Natural killer cell (primary cell): ENCODE measurements around the gene CAMTA1. TPM values are rescaled to one million over a fixed set of nuclear protein-coding genes. Genes with fewer than 3 reads are reported as not detected.

Experiments used
- ATAC-seq, 3 donors: fragments of 150-1000 bp in 2 of 3; fragments of 200-7000 bp in 1 of 3; cut with Tn5 transposase; 1 replicate in 1 of 3; 2 replicates in 2 of 3; pipeline ENCODE4 v1.10.0; 2021; ENCODE audit warnings: mild to moderate bottlenecking in 2 of 3, moderate library complexity in 2 of 3
- DNase-seq, 2 donors: peaks; one replicate each; pipeline versions ENCODE4 v3.0.0 to v3.0.0-alpha.2; 2013 to 2021; ENCODE audit warnings: mixed read lengths in 1 of 2
- H3K27ac ChIP-seq: one replicate; pipeline ENCODE4 v1.5.1; 2013; ENCODE audit warnings: mild to moderate bottlenecking, low read length
- H3K27me3 ChIP-seq: one replicate; pipeline ENCODE4 v1.6.1; 2013; ENCODE audit warnings: low read length; ENCODE audit not compliant: control insufficient read depth, insufficient read depth
- H3K36me3 ChIP-seq: one replicate; pipeline ENCODE4 v1.6.1; 2013; ENCODE audit warnings: low read length; ENCODE audit not compliant: control insufficient read depth, insufficient read depth
- H3K4me1 ChIP-seq: one replicate; pipeline ENCODE4 v1.6.1; 2013; ENCODE audit warnings: low read length; ENCODE audit not compliant: control insufficient read depth, insufficient read depth
- H3K4me3 ChIP-seq: one replicate; pipeline ENCODE4 v1.5.1; 2013; ENCODE audit warnings: low read length
- H3K9me3 ChIP-seq: one replicate; pipeline ENCODE4 v1.6.1; 2013; ENCODE audit warnings: low read length; ENCODE audit not compliant: control insufficient read depth, insufficient read depth
- H3K27ac Mint-ChIP-seq, 2 donors: one replicate each; pipeline ENCODE4 v1.8.0; 2022; ENCODE audit warnings: mild to moderate bottlenecking in 2 of 2, mixed read lengths in 2 of 2, moderate library complexity in 1 of 2
- H3K27me3 Mint-ChIP-seq, 2 donors: one replicate each; pipeline ENCODE4 v1.8.0; 2022; ENCODE audit warnings: low read depth in 2 of 2, mixed read lengths in 2 of 2
- H3K36me3 Mint-ChIP-seq: one replicate; pipeline ENCODE4 v1.8.0; 2022; ENCODE audit warnings: mixed read lengths
- H3K4me1 Mint-ChIP-seq, 2 donors: one replicate each; pipeline ENCODE4 v1.8.0; 2022; ENCODE audit warnings: mixed read lengths in 2 of 2
- H3K4me3 Mint-ChIP-seq: one replicate; pipeline ENCODE4 v1.8.0; 2022; ENCODE audit warnings: mild to moderate bottlenecking, moderate library complexity, mixed read lengths
- H3K9me3 Mint-ChIP-seq, 2 donors: one replicate each; pipeline ENCODE4 v1.8.0; 2022; ENCODE audit warnings: mixed read lengths in 2 of 2
- WGBS: methylation state at CpG from one replicate; pipeline ENCODE4 v1.1.7; 2013; ENCODE audit warnings: missing lambda C conversion rate; ENCODE audit not compliant: insufficient coverage; 5-methylcytosine and 5-hydroxymethylcytosine counted together
- intact Hi-C: fragments of 100-400 bp; cut with micrococcal nuclease; formaldehyde crosslinking; loops from one replicate; pipeline ENCODE4 v1.14.2; 2022
- total RNA-seq, 4 donors: library from RNA; stranded (reverse); fragments of 120-200 nt in 1 of 4; gene quantifications; one replicate each; pipeline versions ENCODE4 v1.2.3 to v1.2.4, GENCODE V29; 2013 to 2022
- TF ChIP-seq, protein P1 (sequence below): fragments of 200-600 bp; IDR thresholded peaks from one replicate; pipeline ENCODE4 v1.8.0; 2022; ENCODE audit warnings: antibody characterized with exemption

The CAMTA1 gene
- total RNA-seq, 3 donors from 2014 or later (not counting 1 experiment from before 2014, with no cell fraction given) = 40.6 to 53.3 (median 44.9) TPM

DNA sequence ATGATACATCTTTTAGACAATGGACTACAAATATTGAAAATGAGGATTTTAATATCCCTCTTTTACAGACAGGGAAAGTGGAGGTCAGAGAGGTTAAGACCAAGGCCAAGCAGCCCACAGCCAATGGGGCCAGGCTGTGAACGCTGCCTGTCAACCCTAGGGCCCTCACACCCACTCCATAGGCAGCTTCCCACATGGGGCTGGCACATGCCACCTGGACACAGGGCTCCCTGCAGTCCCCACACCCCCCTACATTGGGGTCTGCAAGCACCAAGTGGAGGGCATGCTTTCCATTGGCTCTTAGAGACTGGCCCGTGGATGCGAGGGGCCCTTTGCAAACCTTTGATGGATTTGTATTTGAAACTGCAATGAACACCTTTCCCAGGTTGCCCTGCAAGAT lies 637.3 kb downstream of the CAMTA1 start:
- intact Hi-C loops = no loop called here
- WGBS = 90% methylated on average over 3 of the region's 3 CpGs

DNA sequence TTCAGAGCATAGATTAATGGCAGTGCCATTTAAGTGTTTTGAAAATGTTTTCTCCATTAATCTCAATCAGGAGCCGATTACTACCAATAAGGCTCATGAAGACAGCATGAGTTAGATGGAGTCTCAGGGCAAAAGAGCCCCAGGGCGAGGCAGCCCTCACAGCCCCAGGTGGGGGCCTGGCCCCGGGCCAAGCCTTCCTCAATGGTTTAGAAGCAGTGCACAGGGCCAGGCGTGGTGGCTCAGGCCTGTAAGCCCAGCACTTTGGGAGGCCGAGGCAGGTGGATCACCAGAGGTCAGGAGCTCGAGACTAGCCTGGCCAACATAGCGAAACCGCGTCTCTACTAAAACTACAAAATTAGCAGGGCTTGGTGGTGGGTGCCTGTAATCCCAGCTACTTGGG lies 637.7 kb downstream of the CAMTA1 start:
- no peak for ATAC-seq
- H3K27me3 Mint-ChIP-seq = peaks cover 4 to 8% of the 10 kb centered on the region in 2 donors
- peaks cover 0 to under 1% of the 10 kb centered on the region in 2 donors for H3K9me3 Mint-ChIP-seq
- WGBS = 77% methylated on average over 9 of the region's 9 CpGs
- TF ChIP-seq, protein P1, sequence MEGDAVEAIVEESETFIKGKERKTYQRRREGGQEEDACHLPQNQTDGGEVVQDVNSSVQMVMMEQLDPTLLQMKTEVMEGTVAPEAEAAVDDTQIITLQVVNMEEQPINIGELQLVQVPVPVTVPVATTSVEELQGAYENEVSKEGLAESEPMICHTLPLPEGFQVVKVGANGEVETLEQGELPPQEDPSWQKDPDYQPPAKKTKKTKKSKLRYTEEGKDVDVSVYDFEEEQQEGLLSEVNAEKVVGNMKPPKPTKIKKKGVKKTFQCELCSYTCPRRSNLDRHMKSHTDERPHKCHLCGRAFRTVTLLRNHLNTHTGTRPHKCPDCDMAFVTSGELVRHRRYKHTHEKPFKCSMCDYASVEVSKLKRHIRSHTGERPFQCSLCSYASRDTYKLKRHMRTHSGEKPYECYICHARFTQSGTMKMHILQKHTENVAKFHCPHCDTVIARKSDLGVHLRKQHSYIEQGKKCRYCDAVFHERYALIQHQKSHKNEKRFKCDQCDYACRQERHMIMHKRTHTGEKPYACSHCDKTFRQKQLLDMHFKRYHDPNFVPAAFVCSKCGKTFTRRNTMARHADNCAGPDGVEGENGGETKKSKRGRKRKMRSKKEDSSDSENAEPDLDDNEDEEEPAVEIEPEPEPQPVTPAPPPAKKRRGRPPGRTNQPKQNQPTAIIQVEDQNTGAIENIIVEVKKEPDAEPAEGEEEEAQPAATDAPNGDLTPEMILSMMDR = no peak
- no peak for DNase-seq
- no peaks in the 10 kb centered on the region for H3K36me3 Mint-ChIP-seq
- no peak overlapping the region for H3K27ac Mint-ChIP-seq
- no peaks in the 10 kb centered on the region for H3K9me3 ChIP-seq
- no peaks in the 10 kb centered on the region for H3K36me3 ChIP-seq
- intact Hi-C loops = no loop called here
- no peak overlapping the region for H3K4me3 Mint-ChIP-seq
- H3K4me1 Mint-ChIP-seq = no peaks in the 10 kb centered on the region
- no peak overlapping the region for H3K4me3 ChIP-seq
- no peaks in the 10 kb centered on the region for H3K27me3 ChIP-seq
- H3K4me1 ChIP-seq = no peaks in the 10 kb centered on the region
- H3K27ac ChIP-seq = no peak overlapping the region

More for the DNA sequence above, 637.3 kb downstream of the CAMTA1 start:
- Mint-ChIP-seq H3K9me3 (peaks cover 0 to 2% of the 10 kb centered on the region in 2 donors), H3K36me3 (no peaks in the 10 kb centered on the region), H3K4me3 (no peak overlapping the region), H3K4me1 (no peaks in the 10 kb centered on the region), H3K27me3 (peaks cover 8% of the 10 kb centered on the region in 2 donors), H3K27ac (no peak overlapping the region)
- Histone ChIP-seq H3K27me3 (no peaks in the 10 kb centered on the region), H3K27ac (no peak overlapping the region), H3K9me3 (no peaks in the 10 kb centered on the region), H3K4me3 (no peak overlapping the region), H3K36me3 (no peaks in the 10 kb centered on the region), H3K4me1 (no peaks in the 10 kb centered on the region)
- TF ChIP-seq, protein P1 = no peak
- no peak for ATAC-seq
- DNase-seq = no peak

DNA sequence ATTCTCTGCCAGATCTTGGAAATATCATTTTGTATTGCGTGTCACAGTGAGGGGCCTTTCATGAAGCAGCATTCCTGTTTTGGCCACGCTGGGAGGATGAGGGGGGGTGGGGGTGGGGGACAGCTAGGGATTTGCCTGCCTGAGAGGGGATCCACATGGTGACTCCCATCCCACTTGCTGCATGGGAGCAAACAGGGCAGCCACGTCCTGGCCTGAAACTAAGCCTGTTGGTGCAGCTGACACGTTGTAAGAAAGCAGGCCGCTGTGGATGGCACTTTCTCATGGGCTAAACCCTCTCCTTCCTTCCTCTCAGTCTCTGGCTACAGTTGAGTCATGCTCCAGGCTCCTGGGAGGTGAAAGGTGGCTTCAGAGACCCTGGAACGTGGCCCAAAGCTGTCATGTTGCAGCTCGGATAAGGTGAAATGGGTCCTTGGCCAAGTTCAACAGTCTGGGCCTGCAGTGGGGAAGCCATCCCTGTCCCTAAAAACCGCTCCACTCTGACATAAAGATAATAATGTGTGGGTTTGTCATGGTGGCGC lies 639.2 kb downstream of the CAMTA1 start:
- no peak for DNase-seq
- 77% methylated on average over 9 of the region's 9 CpGs for WGBS
- no peaks in the 10 kb centered on the region for H3K27me3 ChIP-seq

More for the DNA sequence above, 639.2 kb downstream of the CAMTA1 start:
- H3K4me3 Mint-ChIP-seq = no peak overlapping the region
- no peak overlapping the region for H3K4me3 ChIP-seq
- H3K36me3 ChIP-seq = no peaks in the 10 kb centered on the region
- peaks cover 0 to 4% of the 10 kb centered on the region in 2 donors for H3K27me3 Mint-ChIP-seq
- TF ChIP-seq, protein P1 = no peak
- no peaks in the 10 kb centered on the region for H3K9me3 Mint-ChIP-seq
- intact Hi-C loops = no loop called here
- H3K4me1 ChIP-seq = no peaks in the 10 kb centered on the region
- H3K27ac Mint-ChIP-seq = no peak overlapping the region
- no peaks in the 10 kb centered on the region for H3K4me1 Mint-ChIP-seq
- no peak overlapping the region for H3K27ac ChIP-seq
- H3K9me3 ChIP-seq = no peaks in the 10 kb centered on the region
- no peak for ATAC-seq
- H3K36me3 Mint-ChIP-seq = no peaks in the 10 kb centered on the region
